PC-3 (cell line): Measurements from ENCODE around the gene TMSB4Y. TPM values are rescaled to one million over a fixed set of nuclear protein-coding genes. Genes with fewer than 3 reads are reported as not detected.

Experiments used
- ATAC-seq: fragments of 200-7000 bp; cut with Tn5 transposase; 2 replicates; pipeline ENCODE4 v1.9.1; 2020; ENCODE audit warnings: mild to moderate bottlenecking, moderate library complexity
- Bru-seq: library from RNA; stranded (reverse); fragments of 400-500 nt; gene quantifications from one replicate; lab custom pipeline; 2021; lab: Mats Ljungman, UMichigan
- BruChase-seq, 2 experiments: library from RNA; stranded (reverse); fragments of 400-500 nt; gene quantifications; one replicate each; lab custom pipeline; 2021; lab: Mats Ljungman, UMichigan
- BruUV-seq: library from RNA; stranded (reverse); fragments of 400-500 nt; replicated peaks from 2 replicates; lab custom pipeline; 2021; lab: Mats Ljungman, UMichigan
- CTCF ChIA-PET: fragments of 300-600 bp; sonication (Branson Sonifier 250); formaldehyde crosslinking; loops from one replicate; lab custom pipeline; 2022; ENCODE audit warnings: antibody characterized with exemption; lab: Charles Lee
- POLR2A ChIA-PET: fragments of 300-600 bp; sonication (Branson Sonifier 250); formaldehyde crosslinking; loops from one replicate; lab custom pipeline; 2022; ENCODE audit warnings: antibody characterized with exemption; ENCODE audit not compliant: unreplicated experiment; lab: Charles Lee
- DNase-seq: peaks from one replicate; pipeline ENCODE4 v3.0.0-alpha.2; 2015
- H2AFZ ChIP-seq: fragments of 300-600 bp; sonication (generic); 2 replicates; pipeline ENCODE4 v1.6.0; 2016; ENCODE audit warnings: antibody characterized with exemption, low read length
- H3F3A ChIP-seq: fragments of 300-600 bp; sonication (generic); one replicate; pipeline ENCODE4 v1.6.0; 2017; ENCODE audit warnings: antibody characterized with exemption, low read length, control low read depth, mild to moderate bottlenecking; ENCODE audit not compliant: unreplicated experiment
- H3K27ac ChIP-seq: fragments of 300-600 bp; sonication (generic); 2 replicates; pipeline ENCODE4 v1.5.1; 2016; ENCODE audit warnings: mild to moderate bottlenecking, low read length
- H3K27me3 ChIP-seq: fragments of 300-600 bp; sonication (generic); 2 replicates; pipeline ENCODE4 v1.6.1; 2016; ENCODE audit warnings: low read length, mixed read lengths
- H3K36me3 ChIP-seq: fragments of 300-600 bp; sonication (generic); 2 replicates; pipeline ENCODE4 v1.6.1; 2016; ENCODE audit warnings: low read depth, mixed run types, low read length, mixed read lengths
- H3K4me1 ChIP-seq: fragments of 300-600 bp; sonication (generic); 2 replicates; pipeline ENCODE4 v1.5.1; 2016; ENCODE audit warnings: low read length; ENCODE audit not compliant: insufficient read depth
- H3K4me2 ChIP-seq: fragments of 300-600 bp; sonication (generic); 2 replicates; pipeline ENCODE4 v1.6.0; 2016; ENCODE audit warnings: low read length
- H3K4me3 ChIP-seq: fragments of 300-600 bp; sonication (generic); 2 replicates; pipeline ENCODE4 v1.5.1; 2016; ENCODE audit warnings: mild to moderate bottlenecking, low read length, mixed read lengths
- H3K79me2 ChIP-seq: fragments of 300-600 bp; sonication (generic); 2 replicates; pipeline ENCODE4 v1.6.1; 2017; ENCODE audit warnings: low read length, mixed read lengths
- H3K9ac ChIP-seq: fragments of 300-600 bp; sonication (generic); 2 replicates; pipeline ENCODE4 v1.6.0; 2016; ENCODE audit warnings: mild to moderate bottlenecking, low read length
- H3K9me2 ChIP-seq: fragments of 300-600 bp; sonication (generic); replicated peaks from 2 replicates; pipeline ENCODE4 v1.6.1; 2016; ENCODE audit warnings: mixed run types, low read length, mixed read lengths
- H3K9me3 ChIP-seq: fragments of 300-600 bp; sonication (generic); 2 replicates; pipeline ENCODE4 v1.6.1; 2016; ENCODE audit warnings: low read length, mixed read lengths
- H4K20me1 ChIP-seq: fragments of 300-600 bp; sonication (generic); 2 replicates; pipeline ENCODE4 v1.6.1; 2016; ENCODE audit warnings: low read length, mixed read lengths
- EZH2 ChIP-seq: fragments of 300-600 bp; sonication (generic); IDR thresholded peaks from one replicate; pipeline ENCODE4 v1.6.1; 2017; ENCODE audit warnings: antibody characterized with exemption, mild to moderate bottlenecking, low read length; ENCODE audit not compliant: unreplicated experiment
- EZH2phosphoT487 ChIP-seq: fragments of 300-600 bp; sonication (generic); IDR thresholded peaks from 2 replicates; pipeline ENCODE4 v1.6.1; 2018; ENCODE audit warnings: mild to moderate bottlenecking, antibody characterized with exemption, low read length, borderline replicate concordance
- intact Hi-C: fragments of 100-400 bp; cut with micrococcal nuclease; formaldehyde crosslinking; loops from 2 replicates; pipeline ENCODE4 v1.9.0; 2023
- long read RNA-seq: library from polyadenylated mRNA; unstranded; transcript quantifications from one replicate; pipeline ENCODE4 v2.0.0, GENCODE V29; 2021; ENCODE audit not compliant: unreplicated experiment
- total RNA-seq: library from RNA; depleted of rRNA; stranded (reverse); fragments of >200 nt; gene quantifications from 2 replicates; pipeline ENCODE4 v1.2.3, GENCODE V29; 2014; rRNA removed
- TF ChIP-seq, protein P1 (sequence below): fragments of 300-600 bp; sonication (generic); conservative IDR thresholded peaks from 2 replicates; pipeline ENCODE4 v1.5.1; 2017; ENCODE audit warnings: antibody characterized with exemption, low read depth, mild to moderate bottlenecking, low read length

Gene TMSB4Y
- total RNA-seq = not detected in 2 replicates
- Bru-seq, nascent RNA = not detected
- not detected for BruChase-seq, experiment 1, labeled RNA remaining after a 6-hour chase
- not detected for BruChase-seq, experiment 2, labeled RNA remaining after a 2-hour chase
- long read RNA-seq = 0 reads

DNA sequence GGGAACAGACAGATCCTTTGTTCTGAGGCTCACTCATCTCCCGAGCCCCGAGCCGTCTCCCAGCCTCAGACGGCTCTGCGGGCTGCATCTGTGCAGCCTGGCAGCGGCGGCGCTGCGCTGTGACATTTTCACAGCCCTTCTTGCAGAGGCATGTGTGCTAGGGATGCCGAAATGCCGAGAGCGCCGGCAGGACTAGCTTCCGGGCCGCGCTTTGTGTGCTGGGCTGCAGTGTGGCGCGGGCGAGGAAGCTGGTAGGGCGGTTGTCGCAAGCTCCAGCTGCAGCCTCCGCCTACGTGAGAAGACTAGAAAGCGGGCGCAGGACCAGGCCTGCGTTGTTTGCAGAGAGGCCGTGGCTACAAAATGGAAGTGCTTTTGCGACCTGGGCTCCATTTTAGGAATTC, at the start of gene TMSB4Y:
TSS of gene TMSB4Y (plus strand) at position 332 of the 401 bp plus-strand sequence.
- BruUV-seq = no TSS peak
- Histone ChIP-seq H3K79me2 (no peaks in the 10 kb centered on the region), H3K36me3 (no peaks in the 10 kb centered on the region), H3K9me2 (no peaks in the 10 kb centered on the region), H3K4me2 (no peak within 1 kb of the TSS), H4K20me1 (no peaks in the 10 kb centered on the region), H3K4me1 (no peaks in the 10 kb centered on the region), H2AFZ (no peak within 1 kb of the TSS), H3K9me3 (no peaks in the 10 kb centered on the region), H3K27ac (no peak within 1 kb of the TSS), H3K9ac (no peak within 1 kb of the TSS), H3K27me3 (no peaks in the 10 kb centered on the region), H3K4me3 (no peak within 1 kb of the TSS), H3F3A (no peaks in the 10 kb centered on the region)
- ATAC-seq (no peak), DNase-seq (no peak)
- intact Hi-C loops = no loop called here
- TF ChIP-seq EZH2 = no peak
- ChIA-PET CTCF (no interaction called here), POLR2A (no interaction called here)

- DNase-seq = no peak
- Histone ChIP-seq H4K20me1 (no peaks in the 10 kb centered on the region), H3F3A (no peaks in the 10 kb centered on the region), H3K27ac (no peak overlapping the region), H3K27me3 (no peaks in the 10 kb centered on the region), H3K9ac (no peak overlapping the region), H3K4me3 (no peak overlapping the region), H3K79me2 (no peaks in the 10 kb centered on the region), H3K4me1 (no peaks in the 10 kb centered on the region), H3K9me2 (no peaks in the 10 kb centered on the region), H3K9me3 (no peaks in the 10 kb centered on the region), H3K36me3 (no peaks in the 10 kb centered on the region), H2AFZ (no peak overlapping the region), H3K4me2 (no peak overlapping the region)
- TF ChIP-seq EZH2 (no peak), EZH2phosphoT487 (no peak)
- TF ChIP-seq, protein P1, sequence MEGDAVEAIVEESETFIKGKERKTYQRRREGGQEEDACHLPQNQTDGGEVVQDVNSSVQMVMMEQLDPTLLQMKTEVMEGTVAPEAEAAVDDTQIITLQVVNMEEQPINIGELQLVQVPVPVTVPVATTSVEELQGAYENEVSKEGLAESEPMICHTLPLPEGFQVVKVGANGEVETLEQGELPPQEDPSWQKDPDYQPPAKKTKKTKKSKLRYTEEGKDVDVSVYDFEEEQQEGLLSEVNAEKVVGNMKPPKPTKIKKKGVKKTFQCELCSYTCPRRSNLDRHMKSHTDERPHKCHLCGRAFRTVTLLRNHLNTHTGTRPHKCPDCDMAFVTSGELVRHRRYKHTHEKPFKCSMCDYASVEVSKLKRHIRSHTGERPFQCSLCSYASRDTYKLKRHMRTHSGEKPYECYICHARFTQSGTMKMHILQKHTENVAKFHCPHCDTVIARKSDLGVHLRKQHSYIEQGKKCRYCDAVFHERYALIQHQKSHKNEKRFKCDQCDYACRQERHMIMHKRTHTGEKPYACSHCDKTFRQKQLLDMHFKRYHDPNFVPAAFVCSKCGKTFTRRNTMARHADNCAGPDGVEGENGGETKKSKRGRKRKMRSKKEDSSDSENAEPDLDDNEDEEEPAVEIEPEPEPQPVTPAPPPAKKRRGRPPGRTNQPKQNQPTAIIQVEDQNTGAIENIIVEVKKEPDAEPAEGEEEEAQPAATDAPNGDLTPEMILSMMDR = no peak
- no peak for ATAC-seq
- intact Hi-C loops = no loop called here
- ChIA-PET CTCF (no interaction called here), POLR2A (no interaction called here)
- no TSS peak for BruUV-seq
These were observed 39.5 kb upstream of the TMSB4Y start for GRCh38 chrY:13664162-13664561.

GRCh38 chrY:13671122-13671521, 32.6 kb upstream of the TMSB4Y start:
- intact Hi-C loops = no loop called here
- H4K20me1 ChIP-seq = no peaks in the 10 kb centered on the region
- no peaks in the 10 kb centered on the region for H3F3A ChIP-seq
- H3K36me3 ChIP-seq = no peaks in the 10 kb centered on the region
- no peak overlapping the region for H3K9ac ChIP-seq
- H2AFZ ChIP-seq = no peak overlapping the region
- H3K79me2 ChIP-seq = no peaks in the 10 kb centered on the region
- H3K4me2 ChIP-seq = no peak overlapping the region
- ATAC-seq (no peak), DNase-seq (no peak)
- H3K27ac ChIP-seq = no peak overlapping the region
- TF ChIP-seq, protein P1 = no peak
- CTCF ChIA-PET = no interaction called here
- H3K9me2 ChIP-seq = no peaks in the 10 kb centered on the region
- POLR2A ChIA-PET = no interaction called here
- no peaks in the 10 kb centered on the region for H3K4me1 ChIP-seq
- H3K27me3 ChIP-seq = no peaks in the 10 kb centered on the region
- no peaks in the 10 kb centered on the region for H3K9me3 ChIP-seq
- no peak overlapping the region for H3K4me3 ChIP-seq
- BruUV-seq = no TSS peak
